H9 (cell line): ENCODE results near the gene TEX44. TPM values are rescaled to one million over a fixed set of nuclear protein-coding genes. Genes with fewer than 3 reads are reported as not detected.

Experiments used
- DNase-seq: peaks from one replicate; pipeline ENCODE4 v3.0.0-alpha.2; 2017
- H2AFZ ChIP-seq: one replicate; pipeline ENCODE4 v1.6.1; 2013; ENCODE audit warnings: mild to moderate bottlenecking, low read length, control low read depth, moderate library complexity
- H2AK5ac ChIP-seq: 2 replicates; pipeline ENCODE4 v1.6.1; 2013; ENCODE audit warnings: low read length, control low read depth, mixed read lengths; ENCODE audit not compliant: insufficient read length
- H2BK120ac ChIP-seq: one replicate; pipeline ENCODE4 v1.6.1; 2013; ENCODE audit warnings: low read depth, mild to moderate bottlenecking, low read length, control low read depth, inconsistent platforms; ENCODE audit not compliant: poor library complexity, severe bottlenecking
- H2BK12ac ChIP-seq: 2 replicates; pipeline ENCODE4 v1.6.1; 2013; ENCODE audit warnings: low read length, control low read depth, mixed read lengths, low read depth; ENCODE audit not compliant: insufficient read length
- H2BK15ac ChIP-seq: 2 replicates; pipeline ENCODE4 v1.6.1; 2013; ENCODE audit warnings: low read depth, low read length, control low read depth
- H2BK20ac ChIP-seq: one replicate; pipeline ENCODE4 v1.6.1; 2013; ENCODE audit warnings: low read depth, mild to moderate bottlenecking, low read length, control low read depth, inconsistent platforms; ENCODE audit not compliant: poor library complexity, severe bottlenecking
- H2BK5ac ChIP-seq: 2 replicates; pipeline ENCODE4 v1.6.1; 2013; ENCODE audit warnings: low read length, control low read depth, mixed read lengths; ENCODE audit not compliant: insufficient read length
- H3K14ac ChIP-seq: 2 replicates; pipeline ENCODE4 v1.6.1; 2013; ENCODE audit warnings: low read length, control low read depth; ENCODE audit not compliant: insufficient read depth
- H3K18ac ChIP-seq: 2 replicates; pipeline ENCODE4 v1.6.1; 2013; ENCODE audit warnings: low read depth, mild to moderate bottlenecking, mixed read lengths, low read length, control low read depth; ENCODE audit not compliant: insufficient read length
- H3K23ac ChIP-seq: 2 replicates; pipeline ENCODE4 v1.6.1; 2013; ENCODE audit warnings: low read length, control low read depth, mixed read lengths, low read depth; ENCODE audit not compliant: insufficient read length
- H3K23me2 ChIP-seq: 2 replicates; pipeline ENCODE4 v1.6.1; 2013; ENCODE audit warnings: low read depth, mild to moderate bottlenecking, mixed read lengths, low read length, control low read depth; ENCODE audit not compliant: insufficient read length, poor library complexity, severe bottlenecking
- H3K27ac ChIP-seq: 2 replicates; pipeline ENCODE4 v1.5.1; 2013; ENCODE audit warnings: low read length, control low read depth, mixed read lengths, low read depth; ENCODE audit not compliant: insufficient read length
- H3K27me3 ChIP-seq: 2 replicates; pipeline ENCODE4 v1.6.1; 2013; ENCODE audit warnings: low read length, control low read depth, inconsistent platforms; ENCODE audit not compliant: insufficient read depth
- H3K4ac ChIP-seq: 2 replicates; pipeline ENCODE4 v1.6.1; 2013; ENCODE audit warnings: low read depth, mild to moderate bottlenecking, control low read depth, inconsistent platforms, low read length, moderate library complexity
- H3K4me1 ChIP-seq: 2 replicates; pipeline ENCODE4 v1.6.1; 2013; ENCODE audit warnings: low read length, control low read depth, inconsistent platforms; ENCODE audit not compliant: insufficient read depth
- H3K4me2 ChIP-seq: 2 replicates; pipeline ENCODE4 v1.6.1; 2013; ENCODE audit warnings: low read length, control low read depth, mixed read lengths; ENCODE audit not compliant: insufficient read length, insufficient read depth
- H3K56ac ChIP-seq: 2 replicates; pipeline ENCODE4 v1.6.1; 2013; ENCODE audit warnings: low read depth, mild to moderate bottlenecking, mixed read lengths, low read length, control low read depth; ENCODE audit not compliant: insufficient read length
- H3K79me1 ChIP-seq: 2 replicates; pipeline ENCODE4 v1.6.1; 2013; ENCODE audit warnings: low read depth, mild to moderate bottlenecking, moderate library complexity, low read length, control low read depth, inconsistent platforms; ENCODE audit not compliant: insufficient read depth, poor library complexity, severe bottlenecking
- H3K79me2 ChIP-seq: 2 replicates; pipeline ENCODE4 v1.6.1; 2013; ENCODE audit warnings: low read length, control low read depth, inconsistent platforms; ENCODE audit not compliant: insufficient read depth
- H3K9ac ChIP-seq: 2 replicates; pipeline ENCODE4 v1.6.1; 2013; ENCODE audit warnings: low read length, control low read depth, mixed read lengths; ENCODE audit not compliant: insufficient read length; ENCODE audit errors: extremely low read depth
- H3K9me3 ChIP-seq: one replicate; pipeline ENCODE4 v1.6.1; 2013; ENCODE audit warnings: low read depth, low read length, inconsistent platforms; ENCODE audit not compliant: control insufficient read depth
- H3T11ph ChIP-seq: one replicate; pipeline ENCODE4 v1.6.1; 2013; ENCODE audit warnings: mild to moderate bottlenecking, low read length, control low read depth, inconsistent platforms
- H4K20me1 ChIP-seq: one replicate; pipeline ENCODE4 v1.6.1; 2013; ENCODE audit not compliant: control insufficient read depth, insufficient read length, insufficient read depth
- H4K5ac ChIP-seq: 2 replicates; pipeline ENCODE4 v1.6.1; 2013; ENCODE audit warnings: low read depth, mild to moderate bottlenecking, mixed read lengths, low read length, control low read depth; ENCODE audit not compliant: insufficient read length
- H4K8ac ChIP-seq: replicated peaks from 2 replicates; pipeline ENCODE4 v1.6.1; 2013; ENCODE audit warnings: low read length, control low read depth, mixed read lengths, low read depth; ENCODE audit not compliant: insufficient read length
- H4K91ac ChIP-seq: 2 replicates; pipeline ENCODE4 v1.6.1; 2013; ENCODE audit warnings: low read depth, mild to moderate bottlenecking, moderate library complexity, mixed read lengths, low read length, control low read depth; ENCODE audit not compliant: insufficient read length
- H3K27ac Mint-ChIP-seq, 3 experiments: 2 replicates in 2 of 3; 3 replicates in 1 of 3; pipeline ENCODE4 v1.8.0; 2020 to 2021; ENCODE audit warnings: mixed read lengths in 3 of 3, mild to moderate bottlenecking in 1 of 3, moderate library complexity in 1 of 3
- H3K27me3 Mint-ChIP-seq: 2 replicates; pipeline ENCODE4 v1.8.0; 2021; ENCODE audit warnings: low read depth, mild to moderate bottlenecking, moderate library complexity, mixed read lengths
- H3K36me3 Mint-ChIP-seq, 3 experiments: 2 replicates in 2 of 3; 3 replicates in 1 of 3; pipeline ENCODE4 v1.8.0; 2020 to 2021; ENCODE audit warnings: low read depth in 3 of 3, mixed read lengths in 3 of 3; ENCODE audit not compliant: insufficient read depth in 1 of 3
- H3K4me1 Mint-ChIP-seq, 2 experiments: 2 replicates each; pipeline ENCODE4 v1.8.0; 2020; ENCODE audit warnings: mixed read lengths in 2 of 2
- H3K4me3 Mint-ChIP-seq, 2 experiments: 2 replicates in 1 of 2; 3 replicates in 1 of 2; pipeline ENCODE4 v1.8.0; 2020 to 2021; ENCODE audit warnings: mild to moderate bottlenecking in 2 of 2, mixed read lengths in 2 of 2, moderate library complexity in 1 of 2
- H3K9me3 Mint-ChIP-seq, 2 experiments: 2 replicates in 1 of 2; 3 replicates in 1 of 2; pipeline ENCODE4 v1.8.0; 2020; ENCODE audit warnings: mild to moderate bottlenecking in 2 of 2, mixed read lengths in 2 of 2, moderate library complexity in 1 of 2
- total RNA-seq: library from RNA; stranded (reverse); gene quantifications from 2 replicates; pipeline ENCODE4 v1.2.1, GENCODE V29; 2021
- TF ChIP-seq, protein P1 (sequence below): fragments of 200-600 bp; sonication (generic); conservative IDR thresholded peaks from 3 replicates; pipeline ENCODE4 v1.8.0; 2021; ENCODE audit warnings: antibody characterized with exemption, mild to moderate bottlenecking

TEX44 gene
- total RNA-seq, 1 experiment from 2014 or later: not detected

DNA sequence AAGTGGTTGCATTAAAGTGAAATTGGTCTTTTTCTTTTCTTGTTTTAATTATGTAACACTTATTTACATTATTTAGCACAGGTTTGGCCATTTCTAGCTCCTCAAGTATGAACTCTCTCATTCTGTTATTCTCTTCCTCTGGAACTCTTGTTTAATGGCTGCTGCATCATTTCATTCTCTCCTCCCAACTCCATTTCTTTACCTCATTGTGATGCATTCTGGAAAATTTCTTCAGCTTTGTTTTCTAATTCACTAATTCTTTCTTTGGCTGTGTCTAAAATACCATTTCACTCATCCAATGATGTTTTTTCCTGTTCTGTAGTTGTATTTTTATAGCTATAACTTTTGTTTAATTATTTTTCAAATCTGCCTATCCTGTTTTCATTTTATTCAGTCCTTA is 39.9 kb upstream of the TEX44 start:
- no peak for DNase-seq
- Histone ChIP-seq H3T11ph (no peak overlapping the region), H4K5ac (no peak overlapping the region), H2BK120ac (no peak overlapping the region), H4K91ac (no peak overlapping the region), H3K56ac (no peak overlapping the region), H3K9me3 (no peaks in the 10 kb centered on the region), H2AK5ac (no peak overlapping the region), H4K20me1 (no peaks in the 10 kb centered on the region), H2AFZ (no peak overlapping the region), H3K4me2 (no peak overlapping the region), H3K4me1 (no peaks in the 10 kb centered on the region), H3K79me2 (no peaks in the 10 kb centered on the region), H2BK12ac (no peak overlapping the region), H3K18ac (no peak overlapping the region), H3K14ac (no peak overlapping the region), H2BK5ac (no peak overlapping the region), H2BK20ac (no peak overlapping the region), H3K27ac (no peak overlapping the region), H3K79me1 (no peaks in the 10 kb centered on the region), H3K4ac (no peak overlapping the region), H2BK15ac (no peak overlapping the region), H3K23ac (no peak overlapping the region), H3K27me3 (no peaks in the 10 kb centered on the region), H4K8ac (no peak overlapping the region), H3K9ac (no peak overlapping the region), H3K23me2 (no peaks in the 10 kb centered on the region)
- Mint-ChIP-seq H3K4me1 (peaks cover 9 to 11% of the 10 kb centered on the region in 2 experiments; a peak in 3 of 4 replicates), H3K27me3 (peaks cover 2% of the 10 kb centered on the region), H3K4me3 (no peak overlapping the region), H3K27ac (no peak overlapping the region), H3K9me3 (peaks cover 23 to 29% of the 10 kb centered on the region in 2 experiments), H3K36me3 (peaks cover 4 to 12% (median 8%) of the 10 kb centered on the region in 3 experiments)
- TF ChIP-seq, protein P1, sequence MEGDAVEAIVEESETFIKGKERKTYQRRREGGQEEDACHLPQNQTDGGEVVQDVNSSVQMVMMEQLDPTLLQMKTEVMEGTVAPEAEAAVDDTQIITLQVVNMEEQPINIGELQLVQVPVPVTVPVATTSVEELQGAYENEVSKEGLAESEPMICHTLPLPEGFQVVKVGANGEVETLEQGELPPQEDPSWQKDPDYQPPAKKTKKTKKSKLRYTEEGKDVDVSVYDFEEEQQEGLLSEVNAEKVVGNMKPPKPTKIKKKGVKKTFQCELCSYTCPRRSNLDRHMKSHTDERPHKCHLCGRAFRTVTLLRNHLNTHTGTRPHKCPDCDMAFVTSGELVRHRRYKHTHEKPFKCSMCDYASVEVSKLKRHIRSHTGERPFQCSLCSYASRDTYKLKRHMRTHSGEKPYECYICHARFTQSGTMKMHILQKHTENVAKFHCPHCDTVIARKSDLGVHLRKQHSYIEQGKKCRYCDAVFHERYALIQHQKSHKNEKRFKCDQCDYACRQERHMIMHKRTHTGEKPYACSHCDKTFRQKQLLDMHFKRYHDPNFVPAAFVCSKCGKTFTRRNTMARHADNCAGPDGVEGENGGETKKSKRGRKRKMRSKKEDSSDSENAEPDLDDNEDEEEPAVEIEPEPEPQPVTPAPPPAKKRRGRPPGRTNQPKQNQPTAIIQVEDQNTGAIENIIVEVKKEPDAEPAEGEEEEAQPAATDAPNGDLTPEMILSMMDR: no peak
